Breast epithelium (tissue), 4 donors: ENCODE data around the gene NOPCHAP1. TPM values are rescaled to one million over a fixed set of nuclear protein-coding genes. Genes with fewer than 3 reads are reported as not detected.
A peak's percentile ranks its signal among the peaks of the same experiment; 100 is the strongest.

Experiments used
- DNase-seq, 2 donors: peaks; one replicate each; pipeline ENCODE4 v3.0.0-alpha.2; 2019; ENCODE audit warnings: low spot score in 2 of 2
- H3K27ac ChIP-seq, 2 donors: fragments of 200-600 bp; sonication (generic) in 1 of 2; one replicate each; pipeline ENCODE4 v1.5.1; 2016 to 2019; ENCODE audit warnings: mild to moderate bottlenecking in 1 of 2
- H3K27me3 ChIP-seq, 2 donors: fragments of 200-600 bp; sonication (generic) in 1 of 2; one replicate each; pipeline versions ENCODE4 v1.5.1 to v1.6.0; 2017 to 2019; ENCODE audit warnings: control low read depth in 1 of 2, mild to moderate bottlenecking in 1 of 2
- H3K36me3 ChIP-seq: fragments of 200-600 bp; one replicate; pipeline ENCODE4 v1.5.1; 2019
- H3K4me1 ChIP-seq, 2 donors: fragments of 200-600 bp; sonication (generic); one replicate each; pipeline ENCODE4 v1.5.1; 2016 to 2019; ENCODE audit warnings: control low read depth in 1 of 2
- H3K4me3 ChIP-seq, 3 donors: fragments of 200-600 bp; sonication (generic); 1 replicate in 2 of 3; 2 replicates in 1 of 3; pipeline ENCODE4 v1.5.1; 2016 to 2019; ENCODE audit warnings: mild to moderate bottlenecking in 3 of 3, moderate library complexity in 2 of 3
- H3K9me3 ChIP-seq, 2 donors: fragments of 200-600 bp; sonication (generic) in 1 of 2; one replicate each; pipeline ENCODE4 v1.5.1; 2016 to 2019; ENCODE audit warnings: control low read depth in 1 of 2
- CTCF ChIP-seq, 3 donors: fragments of 450-650 bp; IDR thresholded peaks; one replicate each; pipeline ENCODE4 v1.5.1; 2016 to 2017; ENCODE audit warnings: antibody characterized with exemption in 3 of 3, mild to moderate bottlenecking in 3 of 3, moderate library complexity in 3 of 3
- POLR2A ChIP-seq: fragments of 450-650 bp; IDR thresholded peaks from one replicate; pipeline ENCODE4 v1.6.1; 2016; ENCODE audit warnings: antibody characterized with exemption, mild to moderate bottlenecking, moderate library complexity
- POLR2AphosphoS5 ChIP-seq, 3 donors: sonication (generic); formaldehyde crosslinking; IDR thresholded peaks; one replicate each; pipeline ENCODE4 v1.6.1; 2017; ENCODE audit warnings: antibody characterized with exemption in 3 of 3
- intact Hi-C: fragments of 100-400 bp; cut with DNase I; formaldehyde crosslinking; loops from one replicate; pipeline ENCODE4 v1.15.1; 2023; ENCODE audit warnings: low total_unique reads
- total RNA-seq, 3 donors: library from RNA; depleted of rRNA; stranded (reverse); fragments of >200 nt; gene quantifications; one replicate each; pipeline ENCODE4 v1.1.0, GENCODE V29; 2016

Gene NOPCHAP1
- total RNA-seq, 3 donors from 2014 or later: 5.3 to 9.8 (median 6.4) TPM

- TF ChIP-seq POLR2AphosphoS5 (IDR thresholded peaks at IDR 0.05) (no peak), POLR2A (no peak), CTCF (IDR thresholded peaks at IDR 0.05) (no peak)
These were observed 34.3 kb downstream of the NOPCHAP1 start for GRCh38 chr12:105020241-105020962.

GRCh38 chr12:105024928-105025327 lies 38.8 kb downstream of the NOPCHAP1 start:
- H3K4me1 ChIP-seq: no peaks in the 10 kb centered on the region
- H3K4me3 ChIP-seq: no peak overlapping the region
- TF ChIP-seq POLR2AphosphoS5 (IDR thresholded peaks at IDR 0.05) (no peak), POLR2A (no peak), CTCF (IDR thresholded peaks at IDR 0.05) (no peak)
- H3K36me3 ChIP-seq: no peaks in the 10 kb centered on the region
- no peak for DNase-seq
- no peaks in the 10 kb centered on the region for H3K9me3 ChIP-seq
- no peak overlapping the region for H3K27ac ChIP-seq
- intact Hi-C loops: no loop called here
- H3K27me3 ChIP-seq: no peaks in the 10 kb centered on the region

More at GRCh38 chr12:105020241-105020962, 34.3 kb downstream of the NOPCHAP1 start:
- no peaks in the 10 kb centered on the region for H3K4me1 ChIP-seq
- no peaks in the 10 kb centered on the region for H3K27me3 ChIP-seq
- intact Hi-C loops: no loop called here
- no peaks in the 10 kb centered on the region for H3K9me3 ChIP-seq
- H3K36me3 ChIP-seq: no peaks in the 10 kb centered on the region
- DNase-seq: no peak
- no peak overlapping the region for H3K27ac ChIP-seq
- H3K4me3 ChIP-seq: no peak overlapping the region

- no peak overlapping the region for H3K4me3 ChIP-seq
- peak overlapping the region in 1 of 2 donors; percentile 27 for H3K27ac ChIP-seq
- DNase-seq: peak in 1 of 2 donors; percentile 20
- no peaks in the 10 kb centered on the region for H3K27me3 ChIP-seq
- TF ChIP-seq CTCF (IDR thresholded peaks at IDR 0.05) (no peak), POLR2AphosphoS5 (IDR thresholded peaks at IDR 0.05) (no peak), POLR2A (no peak)
- intact Hi-C loops: no loop called here
- H3K4me1 ChIP-seq: no peaks in the 10 kb centered on the region
- no peaks in the 10 kb centered on the region for H3K9me3 ChIP-seq
- no peaks in the 10 kb centered on the region for H3K36me3 ChIP-seq
These were observed 39.8 kb downstream of the NOPCHAP1 start for GRCh38 chr12:105025890-105026289.

- Histone ChIP-seq H3K4me1 (no peaks in the 10 kb centered on the region), H3K36me3 (no peaks in the 10 kb centered on the region), H3K4me3 (no peak overlapping the region), H3K27me3 (no peaks in the 10 kb centered on the region), H3K9me3 (no peaks in the 10 kb centered on the region), H3K27ac (no peak overlapping the region)
- DNase-seq: no peak
- intact Hi-C loops: no loop called here
- TF ChIP-seq CTCF (IDR thresholded peaks at IDR 0.05) (no peak), POLR2AphosphoS5 (IDR thresholded peaks at IDR 0.05) (no peak), POLR2A (no peak)
These were observed 40.3 kb downstream of the NOPCHAP1 start for GRCh38 chr12:105026411-105026810.
